HG02759 (cell line): ENCODE data around the gene IGSF11.
A peak's percentile ranks its signal among the peaks of the same experiment; 100 is the strongest.
"Not testable (repeated sequence)": the region's sequence is repeated elsewhere in the genome, so short reads cannot be mapped to it uniquely, and the experiment has no call there.

ENCODE experiments used
- ATAC-seq: cut with Tn5 transposase; IDR thresholded peaks from one replicate; pipeline ENCODE4 v1.9.1; 2021; ENCODE audit warnings: mild to moderate bottlenecking, moderate library complexity; ENCODE audit not compliant: unreplicated experiment

Gene IGSF11, protein sequence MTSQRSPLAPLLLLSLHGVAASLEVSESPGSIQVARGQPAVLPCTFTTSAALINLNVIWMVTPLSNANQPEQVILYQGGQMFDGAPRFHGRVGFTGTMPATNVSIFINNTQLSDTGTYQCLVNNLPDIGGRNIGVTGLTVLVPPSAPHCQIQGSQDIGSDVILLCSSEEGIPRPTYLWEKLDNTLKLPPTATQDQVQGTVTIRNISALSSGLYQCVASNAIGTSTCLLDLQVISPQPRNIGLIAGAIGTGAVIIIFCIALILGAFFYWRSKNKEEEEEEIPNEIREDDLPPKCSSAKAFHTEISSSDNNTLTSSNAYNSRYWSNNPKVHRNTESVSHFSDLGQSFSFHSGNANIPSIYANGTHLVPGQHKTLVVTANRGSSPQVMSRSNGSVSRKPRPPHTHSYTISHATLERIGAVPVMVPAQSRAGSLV

DNA sequence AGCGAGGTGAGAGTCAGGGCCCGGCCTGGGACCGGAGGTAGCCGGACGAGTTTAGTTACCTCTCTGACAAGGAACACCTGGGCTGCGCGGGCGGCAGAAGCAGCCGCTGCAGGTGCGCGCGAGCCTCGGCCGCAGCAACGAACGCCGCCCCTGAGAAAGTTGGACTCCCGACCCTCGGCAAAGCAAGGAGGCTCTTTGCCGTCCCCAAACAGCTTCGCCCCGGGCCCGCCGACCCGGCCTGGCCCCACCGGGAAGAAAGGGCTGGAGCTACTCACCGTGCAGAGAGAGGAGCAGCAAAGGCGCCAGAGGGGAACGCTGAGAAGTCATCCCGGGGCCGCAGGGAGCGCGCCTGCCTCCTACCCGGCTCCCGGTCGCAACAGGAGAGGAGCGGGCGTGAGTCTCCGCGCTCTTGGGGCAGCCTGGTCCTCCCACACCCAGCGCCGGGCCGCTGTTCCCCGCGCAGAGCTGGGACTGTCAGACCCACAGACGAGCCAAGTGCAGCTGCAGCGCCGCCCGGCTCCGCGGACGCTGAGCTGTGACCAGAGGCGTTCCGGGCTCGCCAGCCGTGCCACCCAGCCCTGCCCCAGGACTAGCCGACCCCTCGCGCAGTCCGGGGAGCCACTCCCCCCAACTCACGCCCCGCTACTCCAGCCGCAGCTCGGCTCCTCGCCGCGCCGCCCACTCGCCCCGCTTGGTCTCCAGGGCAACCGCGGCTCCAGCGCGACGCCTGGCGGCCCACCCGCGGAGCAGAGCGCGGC, at the start of gene IGSF11:
TSS of gene IGSF11 (minus strand) at position 591 of the 758 bp plus-strand sequence. CDS start at position 327, 264 bp downstream.
- ATAC-seq = peak; percentile 97

DNA sequence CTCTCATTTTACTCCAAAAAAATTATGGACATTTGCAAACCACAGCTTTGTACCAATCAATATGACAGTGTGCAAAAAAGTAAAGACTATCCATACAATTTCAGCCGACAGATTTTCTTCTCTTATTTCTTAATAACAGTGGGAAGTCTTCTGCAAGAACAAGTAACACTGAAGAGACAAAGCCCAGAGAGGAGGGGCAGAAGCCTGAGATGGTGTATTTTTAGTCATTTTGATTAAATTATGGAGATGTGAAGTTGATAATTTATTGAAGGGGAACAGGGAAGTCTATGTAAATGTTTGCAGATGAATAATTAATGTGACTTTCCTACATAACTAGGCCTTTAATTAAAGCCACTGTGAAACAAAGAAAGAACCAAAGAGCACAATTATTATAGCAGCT, 45.7 kb upstream of the IGSF11 start:
- ATAC-seq = no peak

DNA sequence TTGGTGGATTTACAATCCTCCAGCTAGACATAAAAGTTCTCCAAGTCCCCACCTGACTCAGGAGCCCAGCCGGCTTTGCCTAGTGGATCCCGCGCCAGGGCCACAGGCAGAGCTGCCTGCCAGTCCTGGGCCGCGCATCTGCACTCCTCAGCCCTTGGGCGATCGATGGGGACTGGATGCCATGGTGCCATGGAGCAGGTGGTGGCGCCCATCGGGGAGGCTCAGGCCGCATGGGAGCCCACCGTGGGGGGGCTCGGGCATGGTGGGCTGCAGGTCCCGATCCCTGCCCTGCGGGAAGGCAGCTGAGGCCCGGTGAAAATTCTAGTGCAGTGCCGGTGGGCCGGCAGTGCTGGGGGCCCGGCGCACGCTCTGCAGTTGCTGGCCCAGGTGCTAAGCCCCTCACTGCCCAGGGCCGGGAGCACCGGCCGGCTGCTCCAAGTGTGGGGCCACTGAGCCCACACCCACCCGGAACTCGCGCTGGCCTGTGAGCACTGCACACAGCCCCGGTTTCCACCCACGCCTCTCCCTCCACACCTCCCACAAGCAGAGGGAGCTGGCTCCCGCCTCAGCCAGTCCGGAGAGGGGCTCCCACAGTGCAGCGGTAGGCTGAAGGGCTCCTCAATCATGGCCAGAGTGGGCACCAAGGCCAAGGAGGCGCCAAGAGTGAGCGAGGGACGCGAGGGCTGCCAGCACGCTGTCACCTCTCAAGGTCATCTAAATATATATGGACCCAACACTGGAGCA, 38.8 kb upstream of the IGSF11 start:
- no peak for ATAC-seq

DNA sequence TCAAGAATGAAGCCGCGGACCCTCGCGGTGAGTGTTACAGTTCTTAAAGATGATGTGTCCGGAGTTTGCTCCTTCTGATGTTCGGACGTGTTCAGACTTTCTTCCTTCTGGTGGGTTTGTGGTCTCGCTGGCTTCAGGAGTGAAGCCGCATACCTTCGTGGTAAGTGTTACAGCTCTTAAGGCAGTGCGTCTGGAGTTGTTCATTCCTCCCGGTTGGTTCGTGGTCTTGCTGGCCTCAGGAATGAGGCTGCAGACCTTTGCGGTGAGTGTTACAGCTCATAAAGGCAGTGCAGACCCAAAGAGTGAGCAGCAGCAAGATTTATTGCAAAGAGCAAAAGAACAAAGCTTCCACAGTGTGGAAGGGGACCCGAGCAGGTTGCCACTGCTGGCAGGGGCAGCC, 37.8 kb upstream of the IGSF11 start:
- ATAC-seq = not testable (repeated sequence)

DNA sequence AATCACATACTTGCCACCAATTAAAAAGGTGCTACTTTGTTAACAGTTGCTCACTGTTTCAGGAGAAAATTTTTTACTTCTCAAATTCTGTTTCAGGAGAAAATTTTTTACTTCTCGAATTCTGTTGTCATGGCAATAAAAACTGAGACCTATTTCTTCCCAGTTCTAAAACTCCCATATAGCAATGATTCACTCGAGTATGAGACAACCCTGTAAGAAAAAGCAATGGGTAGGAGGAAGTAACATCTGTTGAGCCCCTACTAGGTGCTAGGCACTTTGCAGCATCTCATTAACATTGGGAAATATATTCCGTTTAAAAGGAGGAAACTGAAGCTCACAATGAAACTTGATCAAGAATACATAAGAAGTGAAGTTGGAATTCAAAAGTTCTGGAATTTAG, 35.1 kb upstream of the IGSF11 start:
- no peak for ATAC-seq

DNA sequence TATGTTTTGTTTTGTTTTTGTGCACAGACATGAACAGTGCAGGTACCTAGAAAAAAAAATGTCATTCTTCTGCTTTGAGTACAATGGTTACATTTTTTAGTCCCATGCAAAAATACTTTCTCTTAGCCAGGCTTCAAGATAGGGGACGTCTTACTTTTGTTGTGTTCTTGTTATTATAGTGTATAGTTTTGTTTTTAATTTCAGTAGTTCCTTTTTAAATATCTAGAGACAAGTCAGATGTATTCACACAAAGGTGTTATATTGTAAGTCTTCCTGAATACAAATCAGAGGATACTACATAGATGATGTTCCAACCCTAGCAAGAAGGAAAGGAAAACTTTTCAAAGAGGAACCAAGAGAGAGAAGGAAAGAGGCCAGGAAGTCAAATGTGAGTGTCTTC, 28.8 kb upstream of the IGSF11 start:
- no peak for ATAC-seq

DNA sequence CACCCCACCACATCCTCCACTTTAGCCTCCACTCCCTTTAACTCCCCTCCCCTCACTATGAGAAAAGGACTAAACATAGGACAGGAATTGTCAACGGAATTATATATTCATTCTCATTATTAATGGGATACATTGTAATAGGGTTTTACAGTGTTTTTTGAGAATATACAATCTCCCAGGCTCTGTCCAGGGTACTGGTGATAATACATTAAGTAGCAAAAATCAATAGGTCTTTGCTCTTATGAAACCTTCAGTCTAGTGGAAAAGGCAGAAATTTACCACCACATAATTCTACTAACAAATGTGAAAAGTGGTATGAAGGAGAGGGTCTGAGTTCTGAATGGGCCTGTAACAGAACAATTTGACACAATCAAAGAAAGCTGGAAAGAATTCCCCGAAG, 28.2 kb upstream of the IGSF11 start:
- ATAC-seq = no peak

DNA sequence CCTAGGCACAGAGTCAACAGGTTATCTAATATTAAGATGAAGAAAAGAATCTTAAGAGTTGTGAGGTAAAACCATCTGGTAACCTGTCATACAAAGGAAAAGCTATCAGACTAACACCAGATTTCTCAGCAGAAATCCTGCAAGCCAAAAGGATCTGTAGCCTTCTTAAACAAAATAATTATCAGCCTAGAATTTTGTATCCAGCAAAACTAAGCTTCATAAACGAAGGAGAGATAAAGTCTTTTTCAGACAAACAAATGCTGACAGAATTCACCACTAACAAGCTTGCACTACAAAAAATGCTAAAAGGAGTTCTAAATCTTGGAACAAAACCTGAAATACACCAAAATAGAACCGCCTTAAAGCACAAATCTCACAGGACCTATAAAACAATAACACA, 9.9 kb upstream of the IGSF11 start:
- no peak for ATAC-seq

DNA sequence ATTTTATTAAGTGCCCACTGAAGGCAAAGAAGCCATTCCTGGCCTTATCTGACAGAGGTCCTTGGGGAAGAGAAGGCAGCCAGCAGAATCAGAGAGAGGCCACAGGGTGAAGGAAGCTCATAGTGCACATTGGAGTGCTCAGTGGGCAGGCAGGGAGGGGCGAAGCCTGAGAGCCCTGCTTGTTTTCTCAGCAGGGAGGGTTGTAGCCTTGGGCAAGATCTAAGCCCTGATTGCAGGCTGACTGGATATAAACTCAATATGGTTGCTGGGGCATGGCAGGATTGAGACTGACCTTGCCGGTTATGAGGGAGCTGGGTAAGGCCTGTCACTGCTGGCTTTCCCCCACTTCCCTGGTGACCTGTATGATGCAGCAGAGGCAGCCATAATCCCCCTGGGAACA, 7.5 kb upstream of the IGSF11 start:
- ATAC-seq = no peak

DNA sequence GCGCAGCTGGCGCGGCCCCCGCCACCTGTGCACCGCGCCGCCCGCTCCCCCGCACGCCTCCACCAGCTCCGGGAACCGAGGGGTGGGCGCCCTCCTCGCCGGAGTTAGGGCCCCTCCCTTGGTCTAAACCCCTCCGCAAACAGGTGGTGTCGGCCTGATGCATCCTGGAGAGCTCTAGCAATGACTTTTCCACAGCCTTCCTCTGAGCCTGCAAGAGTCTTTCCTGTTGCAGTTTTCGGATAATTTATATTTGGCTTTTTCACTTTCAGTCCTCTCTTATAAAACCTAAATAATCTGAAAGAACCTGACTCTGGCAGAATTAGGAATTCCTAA, 334 bp upstream of the IGSF11 start:
- ATAC-seq = no peak

DNA sequence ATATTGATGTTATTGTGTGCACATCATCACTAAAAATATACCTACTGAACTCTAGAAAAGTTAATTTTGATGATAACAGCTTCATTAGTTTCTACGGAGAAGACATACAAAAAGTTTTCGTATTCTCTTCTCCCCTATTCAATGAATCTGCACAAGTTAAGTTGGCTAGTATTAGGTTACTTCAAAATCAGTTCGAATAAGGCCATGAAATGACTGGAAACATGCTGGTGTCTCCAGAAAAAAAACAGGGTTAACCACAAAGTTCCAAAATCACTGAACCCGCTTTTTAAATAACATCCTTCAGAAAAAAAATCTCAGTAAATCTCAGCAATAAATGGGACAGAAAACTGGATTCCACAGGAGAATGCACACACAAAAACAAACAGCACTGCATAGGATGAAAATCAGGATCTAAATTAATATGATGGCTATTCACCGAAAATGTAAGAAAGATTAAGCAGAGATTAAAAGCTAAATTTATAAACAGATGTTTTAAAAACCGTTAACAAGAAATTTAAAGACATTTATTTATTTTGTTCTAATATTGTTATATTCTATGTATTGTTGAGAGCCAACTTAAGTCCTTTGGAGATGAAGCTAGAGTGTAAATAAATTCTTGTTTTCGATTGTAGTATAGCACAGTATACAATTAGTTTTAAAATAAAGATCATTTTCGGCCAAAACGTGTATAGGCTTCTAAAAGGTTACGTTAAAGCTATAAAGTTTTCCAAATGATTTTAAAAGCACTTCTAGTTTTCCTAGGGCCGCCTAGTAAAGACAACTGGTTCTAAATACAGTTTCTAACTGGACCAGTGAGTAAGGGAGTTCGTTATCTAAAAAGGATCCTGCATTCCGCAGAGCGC, 1.0 kb downstream of the IGSF11 start:
- ATAC-seq = no peak

DNA sequence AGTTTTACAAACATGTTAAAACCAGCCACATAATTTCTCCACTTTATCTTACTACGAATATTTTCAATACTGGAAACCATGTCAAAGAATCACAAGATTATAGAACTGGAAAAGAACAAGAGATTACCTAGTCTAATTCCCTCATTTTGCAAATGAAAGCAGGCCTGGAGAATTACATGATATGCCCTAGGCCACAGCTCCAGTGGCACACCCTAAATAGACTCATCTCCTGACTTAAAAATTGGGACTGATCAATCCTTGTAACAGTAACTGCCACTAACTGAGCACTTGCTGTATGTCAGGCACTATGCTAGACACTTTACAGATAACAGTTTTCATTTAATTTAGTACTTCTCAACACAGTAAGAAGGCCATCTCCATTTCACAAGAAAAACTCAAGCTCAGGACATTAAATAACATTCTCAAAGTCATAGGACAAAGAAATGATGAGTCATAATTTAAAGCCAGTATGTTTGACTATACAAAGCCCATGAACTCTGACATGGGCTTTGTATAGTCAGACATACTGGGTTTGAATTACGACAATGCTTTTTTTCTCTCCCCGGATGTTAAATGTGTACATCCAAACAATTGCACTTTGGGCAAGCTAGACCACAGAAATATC, 9.4 kb downstream of the IGSF11 start:
- ATAC-seq = no peak

DNA sequence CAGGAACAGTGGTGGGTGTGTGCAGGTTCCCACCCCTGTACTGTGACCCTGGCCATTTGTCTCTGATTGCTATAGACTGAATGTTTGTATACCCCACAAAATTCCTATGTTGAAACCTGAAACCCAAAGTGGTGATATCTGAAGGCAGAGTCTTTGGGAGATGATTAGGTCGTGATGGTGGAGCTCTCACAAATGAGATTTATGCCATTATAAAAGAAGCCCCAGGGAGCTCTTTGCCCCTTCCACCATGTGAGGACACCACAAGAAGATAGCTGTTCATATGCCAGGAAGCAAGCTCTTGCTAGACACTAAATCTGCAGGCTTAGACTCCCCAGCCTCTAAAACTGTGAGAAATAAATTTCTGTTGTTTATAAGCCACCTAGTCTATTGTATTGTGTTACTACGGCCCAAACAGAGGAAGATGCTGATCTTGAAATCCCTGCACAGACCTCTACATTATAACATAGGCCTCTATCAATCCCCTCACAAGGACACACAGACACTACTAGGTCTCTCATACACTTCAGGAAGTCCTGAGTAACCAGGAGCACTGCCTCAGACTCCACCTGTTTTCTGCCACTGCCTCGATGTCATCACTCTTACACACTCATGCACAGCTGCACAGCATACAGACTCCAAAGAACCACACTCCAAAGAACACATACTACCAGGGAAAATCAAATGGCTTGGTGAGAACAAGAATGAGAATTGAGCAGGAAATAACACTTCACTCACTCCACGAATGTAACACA, 14.7 kb downstream of the IGSF11 start:
- no peak for ATAC-seq

DNA sequence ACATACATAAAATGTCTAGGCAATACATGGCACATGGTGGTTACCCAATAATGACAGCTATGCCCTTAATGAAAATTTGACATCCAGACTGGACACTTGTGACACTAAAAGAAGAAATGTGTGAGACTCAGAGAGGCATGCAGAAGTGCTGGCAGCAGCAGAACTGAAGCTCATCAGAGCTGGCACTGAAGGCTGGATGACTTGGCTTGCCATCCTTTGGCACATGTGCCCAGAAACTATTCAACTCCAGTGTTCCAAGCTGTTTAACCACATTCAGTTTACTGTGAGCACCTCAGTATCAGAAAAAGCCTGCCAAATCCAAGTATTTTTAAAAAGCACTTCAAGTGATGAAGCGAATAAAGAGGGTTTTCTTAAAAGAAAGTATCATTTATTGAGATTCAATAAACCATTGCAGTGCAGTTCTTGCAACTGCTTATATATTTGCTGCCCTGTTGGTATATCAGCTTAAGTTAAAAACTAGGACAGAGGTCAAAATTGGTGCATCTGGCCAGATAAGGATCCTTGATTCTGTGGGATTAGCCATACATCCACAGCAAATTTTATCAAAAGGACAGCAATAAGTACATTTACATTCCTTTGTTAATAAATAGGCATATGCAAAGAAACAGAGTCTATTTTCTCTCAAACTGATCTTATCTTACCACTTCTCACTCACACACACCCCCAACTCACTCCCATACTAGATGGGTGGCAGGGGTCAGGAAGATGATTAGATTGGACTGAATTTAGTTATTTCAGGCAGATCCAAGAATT, 15.8 kb downstream of the IGSF11 start:
- ATAC-seq = no peak

DNA sequence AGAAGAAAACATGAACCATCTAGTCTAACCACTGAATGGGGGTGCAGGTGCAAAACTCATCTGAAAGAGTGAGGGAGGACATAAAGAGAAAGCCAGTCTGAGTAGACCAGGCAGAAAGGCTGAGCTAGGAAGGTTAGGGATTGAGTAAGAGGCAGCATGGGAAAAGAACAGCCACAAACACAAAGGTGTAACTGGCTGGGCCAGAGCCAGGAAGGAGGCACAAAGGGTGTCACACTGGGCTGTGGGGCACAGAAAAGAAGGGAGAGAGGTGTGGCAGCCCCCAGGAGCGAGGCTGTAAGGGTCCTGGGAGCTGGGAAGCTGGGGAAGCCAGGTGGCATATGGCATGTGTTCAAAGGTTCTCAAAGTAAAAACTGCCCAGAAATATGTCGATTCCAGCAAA, 18.7 kb downstream of the IGSF11 start:
- ATAC-seq = no peak

DNA sequence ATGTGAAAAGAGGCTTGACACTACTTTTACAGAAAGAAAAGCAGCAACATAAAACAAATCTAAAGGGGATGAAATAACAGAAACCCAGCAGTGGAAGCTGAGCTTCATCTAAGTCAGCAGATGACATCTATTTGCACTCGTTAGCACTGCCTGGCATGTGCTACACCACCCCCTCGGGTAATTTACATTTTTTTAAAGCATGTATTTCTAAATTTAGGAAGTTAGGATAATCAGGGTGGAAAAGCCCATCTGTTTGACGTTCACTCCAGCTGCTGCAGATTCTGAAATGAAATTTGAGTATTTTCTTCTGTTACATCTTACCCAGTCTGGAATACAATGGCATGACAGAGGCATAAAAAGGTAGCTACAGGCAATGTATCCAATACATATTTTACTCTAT, 20.7 kb downstream of the IGSF11 start:
- ATAC-seq = no peak

DNA sequence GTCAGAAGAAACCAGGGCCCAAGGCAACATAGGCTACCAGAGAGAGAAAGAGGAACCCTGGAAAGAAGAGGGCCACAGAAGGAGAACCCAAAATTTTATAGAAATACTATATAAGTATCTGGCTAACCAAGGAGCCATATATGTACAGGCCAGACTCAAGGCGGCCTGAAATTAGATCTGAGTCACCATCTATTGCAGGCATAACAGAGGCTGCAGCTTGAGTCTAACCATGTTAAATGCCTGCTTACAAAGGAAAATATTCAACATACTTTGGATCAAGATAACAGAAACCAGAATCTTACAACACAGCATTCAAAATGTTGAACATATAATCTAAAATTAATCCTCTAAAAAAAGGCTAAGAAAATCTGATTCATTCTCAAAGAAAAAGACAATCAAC, 23.1 kb downstream of the IGSF11 start:
- ATAC-seq = no peak

DNA sequence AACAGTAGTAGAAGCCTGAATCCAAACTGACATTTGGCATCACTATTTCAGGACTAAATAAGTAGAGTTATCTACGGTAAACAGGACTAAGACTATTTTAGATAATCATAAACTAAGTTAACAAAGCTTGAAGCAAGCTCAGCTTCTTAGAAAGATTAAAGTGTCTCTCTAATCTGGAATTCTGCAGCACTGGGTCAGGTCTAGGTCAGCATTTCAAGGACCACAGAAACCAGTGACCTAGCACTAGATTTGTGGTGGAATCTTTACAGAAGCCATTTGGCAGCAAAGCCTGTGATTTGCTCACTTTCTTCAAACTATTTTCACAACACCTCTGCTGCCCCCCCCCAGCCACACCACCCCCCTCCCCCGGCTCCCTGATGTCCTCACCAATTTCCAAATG, 37.5 kb downstream of the IGSF11 start:
- ATAC-seq = no peak

DNA sequence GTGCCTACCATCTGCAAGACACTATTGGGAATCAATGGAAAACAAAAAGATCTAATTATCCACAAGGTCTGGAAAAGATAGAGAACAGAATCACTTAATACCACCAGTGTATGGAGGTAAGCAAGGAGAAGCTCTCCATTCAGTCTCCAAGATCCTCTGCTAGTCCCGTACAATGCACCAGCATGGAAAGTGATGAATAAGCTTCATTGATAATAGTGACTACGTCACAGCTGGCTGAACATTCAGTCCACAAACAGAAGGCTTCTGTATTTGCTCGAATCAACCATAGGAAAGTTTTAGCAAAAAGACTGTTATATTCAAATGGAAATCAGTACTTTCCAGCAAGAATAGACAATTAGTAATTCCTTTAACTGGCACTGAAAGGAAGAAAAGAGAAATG, 42.9 kb downstream of the IGSF11 start:
- no peak for ATAC-seq
